ENCODE measurements around the gene E2F7. TPM values are rescaled to one million over a fixed set of nuclear protein-coding genes. Genes with fewer than 3 reads are reported as not detected.
"Not testable (repeated sequence)": the region's sequence is repeated elsewhere in the genome, so short reads cannot be mapped to it uniquely, and the experiment has no call there.

E2F7 gene
- total RNA-seq, 1 experiment from 2014 or later, result 13.1 TPM

GRCh38 chr12:77099799-77100198 is 34.4 kb upstream of the E2F7 start:
- H3K27me3 ChIP-seq (ENCODE audit: control insufficient read depth, insufficient read depth, low read length), result no peaks in the 10 kb centered on the region
- no peak overlapping the region for H3K4me3 ChIP-seq (ENCODE audit: low read depth in 2 of 2, low read length in 2 of 2)
- no peaks in the 10 kb centered on the region for H3K9me3 ChIP-seq (ENCODE audit: control insufficient read depth, insufficient read depth, low read depth, low read length)
- ATAC-seq, result no peak
- H3K4me1 ChIP-seq (ENCODE audit: control insufficient read depth, insufficient read depth, low read length), result peaks cover 2% of the 10 kb centered on the region; the same call in 1 of the 2 replicates
- in situ Hi-C loops (cut with HindIII; ENCODE audit: low pct_unique_long_range_greater_than_20kb, low sequenced_read_pairs) (no loop called here), intact Hi-C loops (cut with micrococcal nuclease; ENCODE audit: unreplicated experiment) (no loop called here)
- H3K27ac ChIP-seq (ENCODE audit: low read length), result no peak overlapping the region
- no peak for TF ChIP-seq TCF7L2 (IDR thresholded peaks at IDR 0.05; ENCODE audit: low read depth, low read length)
- TF ChIP-seq REST (IDR thresholded peaks at IDR 0.05; ENCODE audit: insufficient read depth in 1 of 2, low read depth in 2 of 2, low read length in 1 of 2), result no peak
- no peak for TF ChIP-seq POLR2AphosphoS5 (IDR thresholded peaks at IDR 0.05; ENCODE audit: low read depth, low read length)
- no peak for TF ChIP-seq CTCF (IDR thresholded peaks at IDR 0.05)
- TF ChIP-seq SIN3A (IDR thresholded peaks at IDR 0.05; ENCODE audit: borderline replicate concordance, insufficient read depth, low read depth, low read length), result no peak
- ChIA-PET POLR2A (no interaction called here), CTCF (no interaction called here)
- BruUV-seq (replicated peaks), result no TSS peak
- DNase-seq (ENCODE audit: low read depth, low spot score), result no peak
- no peaks in the 10 kb centered on the region for H3K36me3 ChIP-seq (ENCODE audit: control insufficient read depth, insufficient read depth, low read length)

- no peaks in the 10 kb centered on the region for H3K36me3 ChIP-seq (ENCODE audit: control insufficient read depth, insufficient read depth, low read length)
- no peak for DNase-seq (ENCODE audit: low read depth, low spot score)
- no peaks in the 10 kb centered on the region for H3K9me3 ChIP-seq (ENCODE audit: control insufficient read depth, insufficient read depth, low read depth, low read length)
- intact Hi-C loops (cut with micrococcal nuclease; ENCODE audit: unreplicated experiment) (no loop called here), in situ Hi-C loops (cut with HindIII; ENCODE audit: low pct_unique_long_range_greater_than_20kb, low sequenced_read_pairs) (no loop called here)
- H3K27me3 ChIP-seq (ENCODE audit: control insufficient read depth, insufficient read depth, low read length), result no peaks in the 10 kb centered on the region
- ChIA-PET POLR2A (no interaction called here), CTCF (no interaction called here)
- H3K4me1 ChIP-seq (ENCODE audit: control insufficient read depth, insufficient read depth, low read length), result peaks cover under 1% of the 10 kb centered on the region; the same call in 1 of the 2 replicates
- no peak overlapping the region for H3K27ac ChIP-seq (ENCODE audit: low read length)
- no peak overlapping the region for H3K4me3 ChIP-seq (ENCODE audit: low read depth in 2 of 2, low read length in 2 of 2)
- TF ChIP-seq REST (IDR thresholded peaks at IDR 0.05; ENCODE audit: insufficient read depth in 1 of 2, low read depth in 2 of 2, low read length in 1 of 2), result no peak
- TF ChIP-seq TCF7L2 (IDR thresholded peaks at IDR 0.05; ENCODE audit: low read depth, low read length), result no peak
- no peak for TF ChIP-seq CTCF (IDR thresholded peaks at IDR 0.05)
- no peak for TF ChIP-seq POLR2AphosphoS5 (IDR thresholded peaks at IDR 0.05; ENCODE audit: low read depth, low read length)
- no peak for TF ChIP-seq SIN3A (IDR thresholded peaks at IDR 0.05; ENCODE audit: borderline replicate concordance, insufficient read depth, low read depth, low read length)
- BruUV-seq (replicated peaks), result no TSS peak
- no peak for ATAC-seq
These were observed 32.5 kb upstream of the E2F7 start for GRCh38 chr12:77097846-77098245.

- BruUV-seq (replicated peaks); ATAC-seq; H3K9me3 ChIP-seq (ENCODE audit: control insufficient read depth, insufficient read depth, low read depth, low read length); H3K4me1 ChIP-seq (ENCODE audit: control insufficient read depth, insufficient read depth, low read length); DNase-seq (ENCODE audit: low read depth, low spot score); intact Hi-C loops (cut with micrococcal nuclease; ENCODE audit: unreplicated experiment); in situ Hi-C loops (cut with HindIII; ENCODE audit: low pct_unique_long_range_greater_than_20kb, low sequenced_read_pairs); H3K4me3 ChIP-seq (ENCODE audit: low read depth in 2 of 2, low read length in 2 of 2); H3K27me3 ChIP-seq (ENCODE audit: control insufficient read depth, insufficient read depth, low read length); H3K36me3 ChIP-seq (ENCODE audit: control insufficient read depth, insufficient read depth, low read length); H3K27ac ChIP-seq (ENCODE audit: low read length); POLR2A ChIA-PET; CTCF ChIA-PET: not testable (repeated sequence)
These were observed 26.9 kb upstream of the E2F7 start for GRCh38 chr12:77092227-77092626.

All from Panc1 (cell line).